Stomach (tissue), 4 donors: Measurements from ENCODE around the gene PCLO.

ENCODE experiments used
- POLR2A ChIP-seq, 4 donors: fragments of 450-650 bp; IDR thresholded peaks; one replicate each; pipeline ENCODE4 v1.6.1; 2016; ENCODE audit warnings: antibody characterized with exemption in 4 of 4, control low read depth in 2 of 4, mild to moderate bottlenecking in 1 of 4, moderate library complexity in 1 of 4
- POLR2AphosphoS5 ChIP-seq, 3 donors: sonication (generic); formaldehyde crosslinking; IDR thresholded peaks; one replicate each; pipeline ENCODE4 v1.6.1; 2016; ENCODE audit warnings: antibody characterized with exemption in 3 of 3
- TF ChIP-seq, protein P1 (sequence below), 7 experiments: fragments of 450-650 bp in 4 of 7; fragments of 200-600 bp in 3 of 7; sonication (generic) in 3 of 7; IDR thresholded peaks; one replicate each; pipeline ENCODE4 v1.5.1; 2016 to 2019; ENCODE audit warnings: antibody characterized with exemption in 7 of 7, control low read depth in 2 of 7, mild to moderate bottlenecking in 1 of 7

- TF ChIP-seq POLR2AphosphoS5 (IDR thresholded peaks at IDR 0.05) (no peak), POLR2A (IDR thresholded peaks at IDR 0.05) (no peak)
- TF ChIP-seq, protein P1, sequence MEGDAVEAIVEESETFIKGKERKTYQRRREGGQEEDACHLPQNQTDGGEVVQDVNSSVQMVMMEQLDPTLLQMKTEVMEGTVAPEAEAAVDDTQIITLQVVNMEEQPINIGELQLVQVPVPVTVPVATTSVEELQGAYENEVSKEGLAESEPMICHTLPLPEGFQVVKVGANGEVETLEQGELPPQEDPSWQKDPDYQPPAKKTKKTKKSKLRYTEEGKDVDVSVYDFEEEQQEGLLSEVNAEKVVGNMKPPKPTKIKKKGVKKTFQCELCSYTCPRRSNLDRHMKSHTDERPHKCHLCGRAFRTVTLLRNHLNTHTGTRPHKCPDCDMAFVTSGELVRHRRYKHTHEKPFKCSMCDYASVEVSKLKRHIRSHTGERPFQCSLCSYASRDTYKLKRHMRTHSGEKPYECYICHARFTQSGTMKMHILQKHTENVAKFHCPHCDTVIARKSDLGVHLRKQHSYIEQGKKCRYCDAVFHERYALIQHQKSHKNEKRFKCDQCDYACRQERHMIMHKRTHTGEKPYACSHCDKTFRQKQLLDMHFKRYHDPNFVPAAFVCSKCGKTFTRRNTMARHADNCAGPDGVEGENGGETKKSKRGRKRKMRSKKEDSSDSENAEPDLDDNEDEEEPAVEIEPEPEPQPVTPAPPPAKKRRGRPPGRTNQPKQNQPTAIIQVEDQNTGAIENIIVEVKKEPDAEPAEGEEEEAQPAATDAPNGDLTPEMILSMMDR (IDR thresholded peaks at IDR 0.05), result no peak
Measured at GRCh38 chr7:82980130-82980788, 182.4 kb downstream of the PCLO start.
